Measurements from ENCODE around the gene CCDC15. TPM values are rescaled to one million over a fixed set of nuclear protein-coding genes. Genes with fewer than 3 reads are reported as not detected.
"Not testable (repeated sequence)": the region's sequence is repeated elsewhere in the genome, so short reads cannot be mapped to it uniquely, and the experiment has no call there.

CCDC15 gene
- total RNA-seq, 2 donors from 2014 or later: 3.6 to 7.1 TPM

DNA sequence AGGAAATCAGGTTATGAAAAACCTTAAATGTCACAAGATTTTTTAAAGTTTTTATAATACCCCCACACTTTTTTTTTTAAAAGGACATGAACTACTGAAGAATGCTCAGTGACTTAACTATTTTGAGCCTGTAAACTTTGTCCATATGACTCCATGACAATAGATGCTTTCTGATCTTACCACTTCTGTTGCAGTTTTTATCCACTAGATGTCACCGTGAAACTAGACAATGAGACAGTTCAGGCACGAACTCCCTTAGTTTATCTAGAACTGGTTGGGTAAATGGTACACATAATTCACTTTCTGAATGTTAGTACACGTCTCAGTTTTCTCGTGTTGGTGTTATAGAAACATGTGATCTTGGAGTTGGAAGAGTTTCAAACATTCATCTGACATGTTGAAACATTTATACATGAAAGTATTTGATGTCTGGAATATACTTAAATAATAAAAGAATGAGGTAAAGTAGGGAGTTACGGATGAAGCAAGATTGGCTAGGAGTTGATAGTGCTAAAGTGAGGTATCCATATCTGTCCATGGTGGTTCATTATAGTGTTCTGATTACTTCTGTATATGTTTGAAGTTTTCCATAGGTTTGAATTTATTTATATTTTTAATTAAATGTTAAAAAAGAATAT, 8.1 kb downstream of the CCDC15 start:
- peak overlapping the region in 1 of 2 donors; percentile 55 for H3K27ac ChIP-seq
- no peak overlapping the region for H3K4me3 ChIP-seq
- peaks cover 7% of the 10 kb centered on the region for H3K4me1 ChIP-seq (replicated peaks)
- no peaks in the 10 kb centered on the region for H3K27me3 ChIP-seq (replicated peaks; ENCODE audit: insufficient read depth)
- intact Hi-C loops (cut with DNase I): no loop called here
- TF ChIP-seq POLR2AphosphoS5 (IDR thresholded peaks at IDR 0.05) (peak; percentile 51), POLR2A (IDR thresholded peaks at IDR 0.05) (no peak)
- TF ChIP-seq, protein P1, sequence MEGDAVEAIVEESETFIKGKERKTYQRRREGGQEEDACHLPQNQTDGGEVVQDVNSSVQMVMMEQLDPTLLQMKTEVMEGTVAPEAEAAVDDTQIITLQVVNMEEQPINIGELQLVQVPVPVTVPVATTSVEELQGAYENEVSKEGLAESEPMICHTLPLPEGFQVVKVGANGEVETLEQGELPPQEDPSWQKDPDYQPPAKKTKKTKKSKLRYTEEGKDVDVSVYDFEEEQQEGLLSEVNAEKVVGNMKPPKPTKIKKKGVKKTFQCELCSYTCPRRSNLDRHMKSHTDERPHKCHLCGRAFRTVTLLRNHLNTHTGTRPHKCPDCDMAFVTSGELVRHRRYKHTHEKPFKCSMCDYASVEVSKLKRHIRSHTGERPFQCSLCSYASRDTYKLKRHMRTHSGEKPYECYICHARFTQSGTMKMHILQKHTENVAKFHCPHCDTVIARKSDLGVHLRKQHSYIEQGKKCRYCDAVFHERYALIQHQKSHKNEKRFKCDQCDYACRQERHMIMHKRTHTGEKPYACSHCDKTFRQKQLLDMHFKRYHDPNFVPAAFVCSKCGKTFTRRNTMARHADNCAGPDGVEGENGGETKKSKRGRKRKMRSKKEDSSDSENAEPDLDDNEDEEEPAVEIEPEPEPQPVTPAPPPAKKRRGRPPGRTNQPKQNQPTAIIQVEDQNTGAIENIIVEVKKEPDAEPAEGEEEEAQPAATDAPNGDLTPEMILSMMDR (IDR thresholded peaks at IDR 0.05): peak in 3 of 4 experiments; percentile 49 to 85 (median 80)
- H3K36me3 ChIP-seq: no peaks in the 10 kb centered on the region
- 18% methylated on average over 5 of the region's 5 CpGs for WGBS
- peak; percentile 41 for DNase-seq (ENCODE audit: low spot score)
- no peaks in the 10 kb centered on the region for H3K9me3 ChIP-seq

DNA sequence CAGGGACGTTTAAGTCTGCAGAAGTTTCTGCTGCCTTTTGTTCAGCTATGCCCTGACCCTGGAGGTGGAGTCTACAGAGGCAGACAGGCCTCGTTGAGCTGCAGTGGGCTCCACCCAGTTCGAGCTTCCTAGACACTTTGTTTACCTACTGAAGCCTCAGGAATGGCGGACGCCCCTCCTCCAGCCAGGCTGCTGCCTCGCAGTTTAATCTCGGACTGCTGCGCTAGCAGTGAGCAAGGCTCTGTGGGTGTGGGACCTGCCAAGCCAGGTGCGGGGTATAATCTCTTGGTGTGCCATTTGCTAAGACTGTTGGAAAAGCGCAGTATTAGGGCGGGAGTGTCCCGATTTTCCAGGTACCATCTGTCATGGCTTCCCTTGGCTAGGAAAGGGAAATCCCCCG, 14.2 kb downstream of the CCDC15 start:
- H3K4me3 ChIP-seq; H3K27me3 ChIP-seq (replicated peaks; ENCODE audit: insufficient read depth); intact Hi-C loops (cut with DNase I); H3K4me1 ChIP-seq (replicated peaks); H3K36me3 ChIP-seq; H3K9me3 ChIP-seq; DNase-seq (ENCODE audit: low spot score): not testable (repeated sequence)
- WGBS: 85% methylated on average over 13 of the region's 13 CpGs
- peak overlapping the region in 1 of 2 donors; percentile 70 for H3K27ac ChIP-seq

DNA sequence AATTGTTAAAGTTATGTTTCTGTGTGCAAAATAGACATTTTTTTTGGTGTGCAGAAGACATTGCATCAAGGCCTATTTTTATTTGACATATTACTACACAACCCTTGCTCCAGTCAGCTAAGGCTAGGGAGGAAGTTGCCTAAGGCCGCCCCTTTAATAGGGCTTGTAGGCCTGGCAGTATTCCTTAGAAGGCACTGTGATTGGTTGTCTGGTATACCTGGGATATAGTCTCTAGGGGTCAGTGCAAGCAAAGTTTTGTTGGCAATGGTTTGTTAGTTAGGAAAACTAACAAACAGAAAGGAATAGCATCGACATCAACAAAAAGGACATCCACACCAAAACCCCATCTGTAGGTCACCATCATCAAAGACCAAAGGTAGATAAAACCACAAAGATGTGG, 16.9 kb downstream of the CCDC15 start:
- no peaks in the 10 kb centered on the region for H3K36me3 ChIP-seq
- no peaks in the 10 kb centered on the region for H3K9me3 ChIP-seq
- TF ChIP-seq, protein P1 (IDR thresholded peaks at IDR 0.05): peak in 3 of 4 experiments; percentile 6 to 20 (median 19)
- no peak for TF ChIP-seq POLR2AphosphoS5 (IDR thresholded peaks at IDR 0.05)
- intact Hi-C loops (cut with DNase I): no loop called here
- 53% methylated on average over 2 of the region's 2 CpGs for WGBS
- H3K4me3 ChIP-seq: no peak overlapping the region
- H3K4me1 ChIP-seq (replicated peaks): no peaks in the 10 kb centered on the region
- H3K27ac ChIP-seq: no peak overlapping the region
- no peaks in the 10 kb centered on the region for H3K27me3 ChIP-seq (replicated peaks; ENCODE audit: insufficient read depth)
- DNase-seq (ENCODE audit: low spot score): no peak

DNA sequence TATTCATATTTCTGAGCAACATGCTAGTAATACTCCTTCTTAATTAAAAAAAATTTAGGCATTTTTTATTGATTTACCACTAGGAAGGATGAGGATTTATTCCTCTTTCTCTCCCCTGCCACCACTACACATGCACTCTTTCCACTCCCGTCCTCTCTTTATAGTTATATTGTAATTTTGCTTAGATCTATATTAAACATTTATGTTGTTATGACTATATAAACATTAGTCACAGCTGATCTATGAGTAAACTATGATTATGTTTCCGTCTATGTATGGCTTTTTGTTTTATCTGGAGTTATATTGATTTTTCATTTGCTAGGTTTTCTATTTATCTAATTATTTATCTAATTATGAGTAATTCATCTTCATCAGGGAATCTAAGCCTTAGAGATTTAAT, 17.8 kb downstream of the CCDC15 start:
- 88% methylated on average over 2 of the region's 2 CpGs for WGBS
- H3K4me3 ChIP-seq: no peak overlapping the region

DNA sequence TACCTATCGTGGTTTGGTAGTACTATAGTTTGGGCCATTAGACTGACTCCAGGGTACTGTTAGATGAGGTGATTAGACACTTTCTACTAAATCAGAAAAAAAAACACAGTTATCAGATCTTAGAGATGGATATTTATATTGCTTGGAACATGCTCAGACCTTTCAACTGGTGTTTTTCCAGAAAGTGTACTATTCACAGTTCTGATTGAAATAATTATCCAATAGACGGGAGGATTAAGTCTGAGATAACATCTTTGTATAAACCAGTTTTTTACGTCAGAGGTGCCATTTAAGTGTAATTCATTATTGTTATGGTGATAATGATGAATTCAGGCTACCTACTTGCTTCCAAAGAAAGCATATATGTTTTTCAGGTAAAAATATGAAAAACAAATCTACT, 22.5 kb downstream of the CCDC15 start:
- TF ChIP-seq POLR2AphosphoS5 (IDR thresholded peaks at IDR 0.05) (no peak), POLR2A (IDR thresholded peaks at IDR 0.05) (no peak)
- TF ChIP-seq, protein P1 (IDR thresholded peaks at IDR 0.05): no peak
- Histone ChIP-seq H3K4me1 (replicated peaks) (no peaks in the 10 kb centered on the region), H3K4me3 (no peak overlapping the region), H3K27ac (no peak overlapping the region), H3K36me3 (no peaks in the 10 kb centered on the region), H3K27me3 (replicated peaks; ENCODE audit: insufficient read depth) (no peaks in the 10 kb centered on the region), H3K9me3 (no peaks in the 10 kb centered on the region)
- DNase-seq (ENCODE audit: low spot score): no peak
- intact Hi-C loops (cut with DNase I): no loop called here
- WGBS: 38% methylated on average over 3 of the region's 3 CpGs

More for the DNA sequence above, 17.8 kb downstream of the CCDC15 start:
- TF ChIP-seq, protein P1 (IDR thresholded peaks at IDR 0.05): no peak
- TF ChIP-seq POLR2A (IDR thresholded peaks at IDR 0.05) (no peak), POLR2AphosphoS5 (IDR thresholded peaks at IDR 0.05) (no peak)
- DNase-seq (ENCODE audit: low spot score): no peak
- H3K36me3 ChIP-seq: no peaks in the 10 kb centered on the region
- no peaks in the 10 kb centered on the region for H3K4me1 ChIP-seq (replicated peaks)
- no peaks in the 10 kb centered on the region for H3K9me3 ChIP-seq
- intact Hi-C loops (cut with DNase I): no loop called here
- no peaks in the 10 kb centered on the region for H3K27me3 ChIP-seq (replicated peaks; ENCODE audit: insufficient read depth)
- no peak overlapping the region for H3K27ac ChIP-seq
